Stimulated activated CD4-positive, alpha-beta T cell treated with anti-CD3 and anti-CD28 coated beads, Interleukin-1b, Interleukin-23, amount 100 ng/mL, for 1 hour (primary cell): ENCODE results near the gene DOCK1.

Experiments
- DNase-seq, 2 donors: peaks; one replicate each; pipeline ENCODE4 v3.0.0-alpha.2; 2020; ENCODE audit warnings: low read depth in 2 of 2

The DOCK1 gene

GRCh38 chr10:126953886-126954285 is 48.7 kb downstream of the DOCK1 start:
- DNase-seq: no peak

- DNase-seq: no peak
These were observed 50.2 kb downstream of the DOCK1 start for GRCh38 chr10:126955396-126955795.

GRCh38 chr10:126955934-126956711 is 50.9 kb downstream of the DOCK1 start:
- DNase-seq: no peak

- DNase-seq: no peak
These were observed 51.5 kb downstream of the DOCK1 start for GRCh38 chr10:126956712-126957108.

GRCh38 chr10:126957111-126957510 is 51.9 kb downstream of the DOCK1 start:
- no peak for DNase-seq

GRCh38 chr10:126959431-126959830 is 54.2 kb downstream of the DOCK1 start:
- DNase-seq: no peak

- DNase-seq: no peak
These were observed 54.9 kb downstream of the DOCK1 start for GRCh38 chr10:126959906-126960685.

GRCh38 chr10:126963354-126963753 is 58.1 kb downstream of the DOCK1 start:
- no peak for DNase-seq

- no peak for DNase-seq
These were observed 59.0 kb downstream of the DOCK1 start for GRCh38 chr10:126964190-126964589.

GRCh38 chr10:126966938-126967337 is 61.7 kb downstream of the DOCK1 start:
- DNase-seq: no peak

GRCh38 chr10:126969310-126969709 is 64.1 kb downstream of the DOCK1 start:
- no peak for DNase-seq

GRCh38 chr10:126972635-126973414 is 67.6 kb downstream of the DOCK1 start:
- DNase-seq: no peak

GRCh38 chr10:126975221-126975620 is 70.0 kb downstream of the DOCK1 start:
- DNase-seq: no peak

- DNase-seq: no peak
These were observed 72.0 kb downstream of the DOCK1 start for GRCh38 chr10:126977216-126977615.

GRCh38 chr10:126979311-126979710 is 74.1 kb downstream of the DOCK1 start:
- DNase-seq: no peak

- no peak for DNase-seq
These were observed 88.0 kb downstream of the DOCK1 start for GRCh38 chr10:126993208-126993607.

GRCh38 chr10:126997801-126998590 is 92.8 kb downstream of the DOCK1 start:
- no peak for DNase-seq

GRCh38 chr10:127000598-127000997 is 95.4 kb downstream of the DOCK1 start:
- DNase-seq: no peak

GRCh38 chr10:127003032-127003685 is 97.9 kb downstream of the DOCK1 start:
- DNase-seq: no peak

- DNase-seq: no peak
These were observed 101.2 kb downstream of the DOCK1 start for GRCh38 chr10:127006453-127006852.

- DNase-seq: no peak
These were observed 104.1 kb downstream of the DOCK1 start for GRCh38 chr10:127009366-127009765.
